Activated gamma-delta T cell treated with Interleukin-2 at 50 U/mL for 16 hours (primary cell): ENCODE results near the gene OR11A1.

Source experiments
- DNase-seq: peaks from one replicate; pipeline ENCODE4 v3.0.0-alpha.2; 2020

The OR11A1 gene, protein sequence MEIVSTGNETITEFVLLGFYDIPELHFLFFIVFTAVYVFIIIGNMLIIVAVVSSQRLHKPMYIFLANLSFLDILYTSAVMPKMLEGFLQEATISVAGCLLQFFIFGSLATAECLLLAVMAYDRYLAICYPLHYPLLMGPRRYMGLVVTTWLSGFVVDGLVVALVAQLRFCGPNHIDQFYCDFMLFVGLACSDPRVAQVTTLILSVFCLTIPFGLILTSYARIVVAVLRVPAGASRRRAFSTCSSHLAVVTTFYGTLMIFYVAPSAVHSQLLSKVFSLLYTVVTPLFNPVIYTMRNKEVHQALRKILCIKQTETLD

DNA sequence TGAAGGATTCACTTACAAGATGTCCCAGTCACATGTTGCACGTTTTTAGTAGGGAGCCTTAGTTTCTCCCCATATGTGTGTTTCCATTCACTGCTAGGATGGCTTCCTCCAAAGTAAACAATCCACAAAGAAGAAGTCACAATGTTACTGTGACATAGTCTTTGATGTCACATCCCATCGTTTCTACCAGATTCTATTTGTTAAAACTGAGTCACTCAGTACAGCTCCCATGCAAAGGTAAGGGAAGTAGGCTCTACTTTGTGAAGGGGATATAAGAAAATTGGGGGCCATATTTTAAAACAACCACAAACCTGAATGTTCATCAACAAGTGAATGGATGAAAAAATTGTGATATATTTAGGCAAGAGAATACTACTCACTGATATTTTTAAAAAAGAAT lies at the start of gene OR11A1, which contains the start of gene OR2H1:
TSS of gene OR11A1 (minus strand) at position 101 of the 400 bp plus-strand sequence. CDS start 29,430 bp downstream, outside the sequence.
TSS of gene OR2H1 (plus strand) at position 185 of the 400 bp plus-strand sequence. CDS start 4,615 bp downstream, outside the sequence.
- no peak for DNase-seq

DNA sequence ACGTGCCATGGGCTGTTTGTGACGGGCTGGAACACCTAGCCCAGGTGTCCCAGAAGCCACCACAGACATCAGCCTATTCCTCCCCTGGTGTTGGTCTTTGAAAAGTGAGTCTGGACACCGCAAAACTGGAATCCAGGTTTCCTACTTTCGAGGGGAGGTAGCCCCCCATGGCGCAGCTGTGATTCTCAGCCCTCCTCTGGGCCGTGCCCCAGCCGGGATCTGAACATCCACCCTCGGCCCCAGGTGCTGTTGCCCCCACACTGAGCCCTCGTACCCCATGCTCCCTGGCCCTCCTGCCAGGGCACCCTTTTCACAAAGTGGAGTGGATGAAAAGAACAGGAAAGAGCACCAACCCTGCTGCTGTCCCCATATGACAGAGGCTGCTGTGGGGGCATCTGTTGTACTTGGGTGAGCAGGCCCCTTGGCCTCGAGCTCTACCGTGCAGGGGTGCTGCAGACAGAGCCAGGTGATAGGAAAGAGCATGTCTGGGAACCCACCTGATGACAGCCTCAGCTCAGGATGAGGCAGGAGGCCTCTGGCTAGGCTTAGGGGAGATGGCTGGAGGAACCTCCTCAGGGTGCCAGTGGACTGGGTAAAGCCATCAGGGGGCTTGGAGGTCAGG lies 49.7 kb upstream of the OR11A1 start:
- DNase-seq, result no peak

DNA sequence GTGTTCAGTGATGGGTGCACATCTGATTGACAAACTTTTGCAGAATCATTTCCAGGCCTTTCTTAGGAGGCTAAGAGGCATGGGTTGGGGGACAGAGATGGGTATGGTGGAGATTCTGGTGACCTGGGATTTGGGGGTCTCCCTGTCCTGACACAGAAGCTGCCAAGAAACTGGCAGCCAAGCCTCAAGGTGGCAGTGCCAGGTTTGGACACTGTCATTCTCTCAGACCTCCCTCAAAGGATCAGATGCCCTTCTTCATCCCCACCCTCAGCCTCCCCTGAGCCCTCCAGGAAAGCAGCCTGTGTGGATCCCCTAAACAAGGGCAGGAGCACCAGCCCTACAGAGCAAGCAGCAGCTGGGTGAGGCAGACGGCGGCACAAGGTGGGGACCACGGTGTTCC lies 48.9 kb upstream of the OR11A1 start:
- no peak for DNase-seq

DNA sequence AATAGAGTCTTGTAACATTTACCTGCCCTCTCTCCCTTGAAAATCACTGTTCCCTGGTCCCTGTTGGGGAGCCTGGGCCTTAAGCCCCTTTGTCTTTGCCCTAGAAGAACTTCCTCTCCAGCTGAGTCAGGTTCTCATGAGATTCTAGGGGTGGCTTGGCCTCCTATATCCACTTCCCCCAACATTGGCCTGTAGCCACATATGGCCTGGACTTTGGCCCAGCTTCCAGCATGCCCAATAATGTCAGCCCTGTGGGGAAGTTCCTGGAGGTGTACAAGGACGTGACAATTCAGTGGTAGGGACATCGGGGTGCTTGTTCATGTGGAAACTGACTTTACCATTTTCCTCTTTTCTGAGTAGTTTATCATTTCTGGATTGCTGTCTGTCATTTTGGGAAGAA lies 48.1 kb upstream of the OR11A1 start:
- DNase-seq, result no peak

DNA sequence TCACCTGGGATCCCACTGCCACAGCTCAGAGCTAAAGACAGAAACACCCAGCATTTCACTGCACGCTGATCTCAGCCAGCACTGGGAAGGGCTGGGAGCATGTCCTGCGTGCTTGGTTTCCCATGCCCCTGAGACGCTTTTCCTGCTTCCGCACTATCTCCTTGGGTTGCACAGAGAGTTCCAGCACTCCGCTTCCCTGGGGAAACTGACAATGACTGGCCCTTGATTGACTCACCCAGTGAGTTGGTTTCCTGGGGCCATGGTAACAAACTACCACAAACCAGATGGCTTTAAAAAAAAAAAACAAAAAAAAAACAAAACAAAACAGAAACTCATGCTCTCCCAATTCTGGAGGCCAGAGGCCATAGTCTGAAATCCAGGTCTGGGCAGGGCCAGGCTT lies 45.7 kb upstream of the OR11A1 start:
- DNase-seq, result no peak

DNA sequence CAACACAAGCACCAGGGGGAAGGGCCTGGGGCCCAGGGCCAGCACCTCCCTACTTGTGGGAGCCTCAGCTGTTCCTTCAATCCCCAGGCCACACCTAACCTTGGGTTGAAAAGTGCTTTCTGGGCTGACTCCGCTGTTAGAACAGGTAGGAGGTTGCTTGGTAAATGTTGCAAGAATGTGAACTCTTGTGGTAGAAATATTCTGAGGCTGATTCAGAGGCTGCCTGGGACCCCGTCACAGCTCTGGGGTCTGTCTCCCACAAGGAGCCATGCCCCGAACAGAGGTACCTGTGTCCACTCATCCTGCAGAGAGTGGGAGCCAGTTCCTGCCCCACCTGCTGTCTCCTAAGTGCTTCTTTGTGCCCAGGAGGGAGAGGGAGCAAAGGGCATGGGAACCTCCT lies 45.3 kb upstream of the OR11A1 start:
- DNase-seq, result no peak

DNA sequence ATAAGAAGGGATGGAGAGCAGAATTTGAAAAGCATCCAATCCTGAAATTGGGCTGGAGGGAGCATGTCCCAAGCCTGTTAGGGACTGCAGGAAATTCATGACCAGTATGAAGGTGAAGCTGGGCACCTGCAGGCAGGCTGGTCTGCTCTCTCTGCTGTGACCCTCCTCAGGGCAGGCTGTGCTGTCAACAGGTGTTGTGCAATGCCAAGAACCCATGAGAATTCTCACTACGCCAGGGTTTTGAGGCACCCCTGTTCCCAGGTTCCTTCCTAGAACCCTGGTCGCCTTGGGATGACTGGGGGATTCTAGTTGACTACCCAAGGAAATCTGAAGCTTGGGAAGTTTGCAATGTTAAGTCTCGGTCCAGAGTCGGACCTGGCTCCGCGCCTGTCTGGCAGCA lies 44.2 kb upstream of the OR11A1 start:
- no peak for DNase-seq

DNA sequence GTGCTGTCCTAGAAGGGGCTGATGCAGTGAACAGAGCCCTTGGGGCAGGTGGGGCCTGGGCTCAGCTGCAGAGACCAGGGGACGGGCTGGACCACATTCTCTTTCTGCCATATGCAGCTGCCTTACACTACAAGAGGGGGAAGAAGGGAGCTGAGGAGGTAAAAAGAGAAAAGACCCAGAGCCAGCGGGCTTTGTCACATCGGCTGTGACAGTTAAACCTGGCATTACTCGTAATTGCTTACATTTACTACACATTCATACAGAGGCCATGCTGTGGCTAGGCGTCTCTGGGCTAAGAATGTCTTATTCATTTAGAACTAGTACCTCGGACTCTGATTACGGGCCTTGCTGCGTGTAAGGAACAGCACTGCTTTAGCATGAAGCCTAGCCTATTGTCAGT lies 43.7 kb upstream of the OR11A1 start:
- DNase-seq, result no peak

DNA sequence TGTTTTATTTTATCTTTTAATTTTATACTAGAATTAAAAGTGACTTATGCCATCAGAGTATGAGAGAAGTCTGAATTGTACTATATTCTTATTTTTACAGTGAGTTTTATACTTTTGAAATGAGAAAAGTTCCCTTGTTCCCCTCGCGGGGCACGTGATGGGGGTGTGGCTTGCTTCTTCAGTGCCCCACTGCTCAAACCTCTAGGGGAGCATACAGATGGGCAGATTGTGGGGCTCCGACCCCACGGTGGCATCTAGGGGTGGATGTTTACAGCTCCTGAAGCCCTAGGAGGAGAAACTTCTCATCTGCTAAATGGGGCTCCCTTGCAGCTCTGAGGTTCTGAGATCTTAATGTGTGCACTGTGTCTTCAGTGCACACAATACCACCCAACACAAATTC lies 42.8 kb upstream of the OR11A1 start:
- no peak for DNase-seq

DNA sequence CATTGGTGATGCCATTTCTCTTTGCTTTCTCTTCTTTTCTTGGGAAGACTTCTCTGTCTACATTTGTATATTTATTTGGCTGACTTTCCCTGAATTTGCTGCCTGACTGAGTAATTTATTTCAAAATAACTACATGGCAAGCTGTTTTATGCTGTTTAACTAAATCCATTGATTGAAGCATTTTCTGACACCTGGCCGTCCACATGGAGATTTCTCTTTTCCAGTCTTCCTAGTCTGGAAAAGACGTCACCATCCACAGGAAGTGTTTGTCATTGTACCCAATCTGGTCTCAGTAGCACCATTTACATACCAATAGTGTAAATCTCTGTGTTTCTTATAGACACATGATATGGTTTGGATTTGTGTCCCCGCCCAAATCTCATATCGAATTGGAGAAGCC lies 40.1 kb upstream of the OR11A1 start:
- no peak for DNase-seq

DNA sequence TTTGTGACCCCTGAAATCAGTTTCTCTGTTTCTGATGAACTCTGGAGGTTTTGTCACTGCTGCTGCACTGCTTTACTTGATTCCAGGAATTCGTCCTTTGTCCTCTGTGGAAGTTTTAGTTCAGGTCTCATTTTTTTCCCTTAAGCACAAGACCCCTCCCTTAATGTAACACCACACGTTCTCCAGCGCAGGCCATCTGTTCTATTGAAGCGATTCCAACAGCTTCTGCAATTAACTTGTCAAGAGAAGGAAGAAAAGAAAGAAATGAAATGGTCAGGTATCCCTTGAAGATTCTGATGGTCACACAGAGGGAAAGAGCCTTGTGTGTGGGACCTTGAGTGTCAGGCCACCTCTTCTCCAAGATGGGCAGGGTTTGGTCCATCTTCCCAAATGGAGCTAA lies 38.7 kb upstream of the OR11A1 start:
- no peak for DNase-seq

DNA sequence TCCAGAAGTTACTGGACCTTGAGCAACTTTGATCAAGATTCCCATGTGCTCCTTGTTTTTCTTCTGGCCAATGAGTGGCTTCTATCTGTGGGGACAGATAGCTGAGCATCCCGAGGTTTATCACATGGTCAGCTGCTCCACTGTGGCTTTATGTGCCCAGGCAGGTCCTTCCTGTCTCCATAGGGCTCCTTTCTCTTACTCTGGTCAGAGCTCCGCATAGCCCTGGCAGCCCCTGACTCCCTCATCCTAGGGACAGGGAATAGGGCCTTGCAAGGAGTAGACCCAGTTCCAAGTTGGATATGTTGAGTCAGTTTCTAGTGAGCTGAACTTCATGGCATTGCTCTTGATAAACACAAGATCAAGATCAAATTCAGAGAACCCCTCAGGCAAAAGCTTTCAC lies 37.3 kb upstream of the OR11A1 start:
- no peak for DNase-seq

DNA sequence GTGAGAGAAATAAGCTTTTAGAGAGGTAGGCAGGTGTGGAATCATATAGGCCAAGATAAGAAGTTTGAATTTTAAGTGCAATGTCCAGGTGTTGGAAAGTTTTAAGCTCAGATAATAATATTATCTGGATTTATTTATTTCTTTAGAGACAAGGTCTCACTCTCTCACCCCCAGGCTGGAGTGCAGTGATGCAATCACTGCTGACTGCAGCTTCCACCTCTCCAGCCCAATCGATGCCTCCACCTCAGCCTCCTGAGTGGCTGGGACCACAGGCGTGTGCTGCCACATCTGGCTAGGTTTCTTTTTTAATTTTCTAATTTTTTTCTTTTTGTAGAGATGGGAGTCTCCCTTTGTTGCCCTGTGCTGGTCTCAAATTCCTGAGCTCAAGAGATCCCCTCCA lies 36.4 kb upstream of the OR11A1 start:
- DNase-seq, result no peak

DNA sequence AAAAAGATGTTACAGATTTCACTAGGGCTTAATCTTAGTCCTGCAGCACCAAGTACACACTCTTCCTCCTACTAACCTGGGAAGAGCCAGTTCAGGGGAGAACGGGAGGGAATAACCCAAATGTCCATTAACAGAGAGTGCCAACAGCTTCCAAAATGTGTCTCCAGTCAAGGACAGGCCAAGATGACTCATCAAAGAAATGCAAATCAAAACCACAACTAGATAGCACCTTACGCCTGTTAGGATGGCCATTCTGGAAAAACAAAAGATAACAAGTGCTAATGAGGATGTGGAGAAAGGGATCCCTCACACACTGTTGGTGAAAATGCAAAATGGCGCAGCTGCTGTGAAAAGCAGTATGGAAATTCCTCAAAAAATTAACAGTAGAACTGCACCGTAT lies 34.7 kb upstream of the OR11A1 start:
- no peak for DNase-seq

DNA sequence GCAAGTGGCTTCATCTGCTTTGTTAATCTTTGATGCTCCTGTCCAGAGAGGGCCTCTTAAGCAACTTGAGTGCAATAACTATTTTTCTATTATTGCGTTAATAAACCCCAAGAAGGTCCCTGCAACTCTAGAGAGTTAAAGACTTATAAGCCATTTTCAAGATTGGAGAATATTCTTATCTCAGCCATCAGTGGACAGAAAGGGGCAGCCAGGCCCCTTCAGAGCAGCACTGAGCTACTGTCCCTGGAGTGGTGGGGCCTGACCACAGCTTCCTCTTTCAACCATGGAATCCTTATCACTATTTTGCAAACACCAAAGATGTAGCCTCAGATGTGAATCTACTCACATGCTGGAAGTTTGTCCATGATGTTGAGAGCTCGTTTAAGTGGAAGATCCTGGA lies 33.7 kb upstream of the OR11A1 start:
- DNase-seq, result no peak

DNA sequence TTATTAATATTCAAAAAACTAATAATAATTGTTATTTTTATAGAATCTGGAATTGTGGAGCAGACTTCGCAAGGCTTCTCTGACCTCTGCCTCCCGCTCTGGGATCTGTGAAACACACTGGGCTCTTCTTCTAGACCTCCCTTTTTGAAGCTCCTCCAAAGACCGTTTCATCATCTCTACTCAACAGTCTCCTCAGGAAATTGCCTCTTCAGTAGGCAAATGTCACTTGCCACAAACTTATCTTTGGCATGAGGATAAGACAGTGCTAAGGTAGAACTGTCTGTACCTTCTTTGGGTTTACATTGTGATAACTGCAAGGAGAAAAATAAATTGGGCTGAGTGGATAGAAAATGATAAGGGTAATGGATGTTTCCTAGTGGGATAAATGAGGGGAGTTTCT lies 33.2 kb upstream of the OR11A1 start:
- DNase-seq, result no peak

DNA sequence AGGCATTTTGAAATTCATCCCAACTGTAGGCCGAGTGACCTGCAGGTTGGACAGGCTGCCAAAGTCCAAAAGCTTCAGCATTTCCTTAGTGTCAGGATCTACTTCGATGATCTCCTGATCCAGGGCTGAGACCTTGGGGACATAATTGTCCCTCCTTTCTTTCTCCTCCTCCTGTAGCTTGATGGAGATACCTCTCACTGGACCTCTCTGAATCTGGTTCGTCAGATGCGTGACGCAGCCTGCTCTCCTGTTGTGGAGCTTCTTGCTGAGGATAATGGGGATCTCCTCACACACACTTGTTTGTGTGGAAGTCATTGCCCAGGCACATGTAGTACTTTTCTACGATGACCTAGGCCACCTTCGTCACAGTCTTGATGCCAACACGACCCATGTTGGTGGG lies 32.4 kb upstream of the OR11A1 start:
- no peak for DNase-seq

DNA sequence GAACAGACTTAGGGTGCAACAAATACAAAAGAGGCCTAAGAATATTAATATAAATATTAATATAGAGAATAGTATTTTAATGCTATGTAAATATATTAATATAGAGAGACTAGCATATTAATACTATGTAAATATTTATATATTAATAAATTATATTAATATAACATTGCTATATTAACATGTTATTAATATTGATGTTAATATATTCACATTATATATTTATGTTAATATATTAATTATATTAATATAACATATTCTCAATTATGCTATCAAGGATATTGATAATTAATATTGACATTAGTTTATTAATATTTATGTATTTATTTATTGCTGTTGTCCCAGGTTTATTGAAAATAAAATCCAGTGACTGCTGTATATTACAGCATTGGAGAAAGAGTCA lies 32.0 kb upstream of the OR11A1 start:
- no peak for DNase-seq

DNA sequence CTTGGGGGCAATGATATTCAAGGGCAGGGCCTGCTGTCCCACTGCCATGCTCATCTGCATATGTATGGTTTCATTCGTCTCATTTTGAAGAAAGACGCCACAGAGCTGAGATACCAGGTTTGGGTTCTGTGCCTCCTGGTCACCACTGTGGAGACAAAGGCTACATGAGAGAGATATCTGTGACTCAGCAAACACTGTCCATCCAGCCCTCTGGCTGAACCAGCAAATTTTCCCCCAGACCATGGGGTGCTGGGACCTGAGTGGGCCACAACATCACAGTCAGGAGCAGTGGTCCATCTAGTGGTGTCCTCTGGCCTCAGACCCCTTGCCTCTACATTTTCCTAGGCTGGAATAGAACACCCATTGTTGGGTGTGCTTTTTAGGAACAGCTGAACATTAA lies 30.8 kb upstream of the OR11A1 start, which contains the start of gene MAS1L:
TSS of gene MAS1L (minus strand) at position 297 of the 400 bp plus-strand sequence. CDS start at position 243, 54 bp downstream.
- no peak for DNase-seq

DNA sequence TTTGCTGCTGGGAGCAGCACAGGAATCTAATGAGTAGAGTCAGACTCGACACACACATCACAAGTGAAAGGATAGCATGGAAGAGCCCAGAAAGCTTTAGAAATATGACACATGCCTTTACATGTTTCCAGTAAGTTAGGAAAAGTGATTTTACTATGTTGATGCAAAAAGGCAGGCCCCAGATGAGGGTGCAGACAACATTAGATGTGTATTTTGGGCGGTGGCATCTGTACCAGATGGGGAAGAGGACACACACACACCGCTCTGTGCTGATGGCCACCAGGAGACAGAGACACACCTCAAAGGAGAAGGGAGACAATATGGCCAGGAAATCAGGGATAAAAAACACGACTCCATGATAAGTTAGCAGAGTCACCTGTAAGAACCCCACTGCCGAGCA lies 30.3 kb upstream of the OR11A1 start:
- no peak for DNase-seq

DNA sequence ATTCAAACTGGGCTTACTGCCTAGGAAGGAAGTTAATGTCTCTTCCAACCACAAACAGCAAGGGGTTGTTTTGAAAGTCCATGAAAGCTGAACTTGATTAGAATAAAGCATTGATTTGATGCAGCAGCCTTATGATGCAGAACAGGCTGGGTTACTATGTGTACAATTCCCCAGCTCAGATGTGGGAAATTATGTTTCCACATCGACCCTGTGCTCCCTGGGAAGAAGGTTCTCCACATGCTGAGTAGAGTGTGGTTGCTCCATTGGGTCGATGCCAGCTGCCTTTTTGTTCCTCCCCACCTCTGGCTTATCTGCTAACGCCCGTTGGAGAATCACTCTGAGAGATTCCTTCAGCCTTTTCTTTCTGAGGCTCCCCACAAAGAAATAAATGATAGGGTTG lies 29.7 kb upstream of the OR11A1 start:
- no peak for DNase-seq

DNA sequence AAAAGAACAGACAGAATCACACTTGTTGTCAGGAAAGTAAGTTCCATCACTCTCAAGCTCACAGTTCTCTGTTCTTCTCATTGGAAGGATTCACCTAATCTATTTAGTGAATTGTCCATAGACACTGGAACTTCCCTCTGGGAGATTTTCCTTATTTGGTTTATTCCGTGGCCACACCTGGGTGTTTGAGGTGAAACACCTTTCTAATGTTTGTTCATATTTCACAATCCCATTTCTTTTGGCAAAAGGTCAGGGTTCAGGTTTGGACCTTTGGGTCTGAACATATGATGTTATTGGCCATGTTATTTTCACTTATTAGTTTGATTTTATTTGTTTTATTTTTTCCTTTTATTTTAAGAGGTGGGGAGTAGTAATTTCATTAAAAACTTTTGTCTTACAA lies 26.9 kb upstream of the OR11A1 start:
- no peak for DNase-seq

DNA sequence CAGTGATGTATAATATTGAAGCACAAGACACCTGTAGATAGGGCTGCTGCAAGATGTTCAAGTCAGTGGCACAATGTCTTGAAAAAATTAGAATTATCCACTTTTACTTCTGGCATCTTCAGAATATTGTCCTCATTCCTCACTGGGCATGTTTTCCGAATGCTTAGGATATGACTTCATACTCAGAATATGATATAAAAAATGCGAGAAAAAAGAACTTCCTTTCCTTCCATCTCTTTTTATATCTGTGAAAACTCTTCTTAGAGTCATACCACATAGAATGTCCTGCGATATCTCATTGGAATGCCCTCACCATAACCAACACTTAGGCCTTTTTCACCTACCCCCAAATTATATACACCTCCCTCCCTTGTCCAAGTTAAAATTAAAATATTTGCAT lies 26.3 kb upstream of the OR11A1 start:
- DNase-seq, result no peak

DNA sequence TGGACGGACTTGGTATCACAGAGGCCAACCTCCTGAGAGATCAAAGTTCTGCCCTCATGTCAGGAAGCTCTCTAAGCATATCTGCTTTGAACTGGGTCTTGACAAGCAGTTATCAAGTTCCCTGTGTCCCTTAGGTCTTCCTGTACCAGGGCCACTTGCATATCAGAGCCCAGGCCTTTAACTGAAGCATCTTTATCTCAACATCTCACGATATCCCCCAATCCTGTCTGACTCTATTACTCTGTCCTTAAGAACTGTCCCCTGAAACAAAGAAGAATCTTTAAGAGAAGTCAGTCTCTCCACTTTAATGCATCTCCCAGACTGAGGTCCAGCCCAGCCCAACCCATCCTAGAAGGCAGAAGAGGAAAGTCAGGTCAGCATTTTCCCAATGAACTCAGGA lies 22.7 kb upstream of the OR11A1 start:
- no peak for DNase-seq

DNA sequence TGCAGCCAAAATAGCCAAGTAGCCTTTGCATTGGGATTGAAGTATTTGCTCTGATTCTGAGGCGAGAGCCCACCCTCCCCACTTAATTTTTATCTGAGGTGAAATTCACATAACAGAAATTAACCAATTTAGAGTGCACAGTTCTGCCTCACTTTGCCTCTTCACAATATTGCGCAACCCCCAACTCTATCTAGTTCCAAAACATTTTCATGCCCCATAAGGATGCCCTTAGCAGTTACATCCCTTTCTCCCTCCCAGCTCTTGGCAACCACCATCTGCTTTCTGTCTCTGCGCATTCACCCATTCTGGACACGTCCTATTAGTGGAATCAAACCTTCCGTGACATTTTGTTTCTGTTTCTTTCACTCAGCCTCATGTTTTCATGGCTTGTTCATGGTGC lies 21.9 kb upstream of the OR11A1 start:
- no peak for DNase-seq
